ENCODE measurements around the gene B3GNT7.

DNA sequence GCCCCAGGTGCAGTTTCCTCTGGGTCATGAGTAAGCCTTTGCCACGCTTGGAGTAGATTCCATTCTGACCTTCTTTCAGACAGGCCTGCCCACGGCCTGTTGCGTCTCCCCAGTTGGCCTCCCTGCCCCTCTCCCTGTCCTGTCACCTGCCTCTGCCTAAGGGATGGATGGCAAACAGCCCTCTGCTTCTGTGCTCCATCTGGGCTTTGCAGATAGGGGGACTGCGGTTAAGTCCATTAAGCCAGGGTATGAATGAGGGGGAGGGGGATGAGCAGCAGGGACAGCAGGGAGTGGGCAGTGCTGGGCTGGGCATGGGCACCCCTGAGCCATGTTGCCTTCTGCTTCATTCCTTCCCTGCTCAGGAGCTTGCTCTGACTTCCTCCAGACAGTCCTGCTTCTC, 37.6 kb upstream of the B3GNT7 start:
- no peak for TF ChIP-seq CTCF (IDR thresholded peaks at IDR 0.05)
- no peak for TF ChIP-seq SIN3A (IDR thresholded peaks at IDR 0.05; ENCODE audit: borderline replicate concordance, insufficient read depth, low read depth, low read length)
- no peak for TF ChIP-seq REST (IDR thresholded peaks at IDR 0.05; ENCODE audit: insufficient read depth in 1 of 2, low read depth in 2 of 2, low read length in 1 of 2)
- TF ChIP-seq POLR2AphosphoS5 (IDR thresholded peaks at IDR 0.05; ENCODE audit: low read depth, low read length): no peak
- TF ChIP-seq TCF7L2 (IDR thresholded peaks at IDR 0.05; ENCODE audit: low read depth, low read length): no peak

Data from Panc1 (cell line).